Neural progenitor cell (in vitro differentiated cells): ENCODE measurements around the gene PAQR5. TPM values are rescaled to one million over a fixed set of nuclear protein-coding genes. Genes with fewer than 3 reads are reported as not detected.
A peak's percentile ranks its signal among the peaks of the same experiment; 100 is the strongest.

Source experiments
- DNase-seq: peaks from one replicate; pipeline ENCODE4 v3.0.0-alpha.2; 2016; ENCODE audit warnings: low spot score
- H2AFZ ChIP-seq: fragments of 200-600 bp; sonication (generic); replicated peaks from 2 replicates; pipeline ENCODE4 v1.6.1; 2016; ENCODE audit warnings: antibody characterized with exemption
- H3F3A ChIP-seq: fragments of 200-600 bp; sonication (generic); 2 replicates; pipeline ENCODE4 v1.6.1; 2016; ENCODE audit warnings: antibody characterized with exemption, low read depth
- H3K27ac ChIP-seq: fragments of 200-600 bp; sonication (generic); 2 replicates; pipeline ENCODE4 v1.5.1; 2016; ENCODE audit warnings: mild to moderate bottlenecking
- H3K27me3 ChIP-seq: fragments of 200-600 bp; sonication (generic); 2 replicates; pipeline ENCODE4 v1.6.1; 2016; ENCODE audit warnings: mild to moderate bottlenecking, moderate library complexity
- H3K36me3 ChIP-seq: fragments of 200-600 bp; sonication (generic); 2 replicates; pipeline ENCODE4 v1.5.1; 2016
- H3K4me1 ChIP-seq: fragments of 200-600 bp; sonication (generic); 2 replicates; pipeline ENCODE4 v1.6.1; 2016; ENCODE audit warnings: mixed run types
- H3K4me2 ChIP-seq: fragments of 200-600 bp; sonication (generic); 2 replicates; pipeline ENCODE4 v1.6.1; 2016
- H3K4me3 ChIP-seq: fragments of 200-600 bp; sonication (generic); 2 replicates; pipeline ENCODE4 v1.5.1; 2016
- H3K79me2 ChIP-seq: fragments of 200-600 bp; sonication (generic); 2 replicates; pipeline ENCODE4 v1.6.1; 2016; ENCODE audit warnings: low read depth
- H3K9ac ChIP-seq: fragments of 200-600 bp; sonication (generic); 2 replicates; pipeline ENCODE4 v1.6.1; 2016
- H3K9me3 ChIP-seq: fragments of 200-600 bp; sonication (generic); 2 replicates; pipeline ENCODE4 v1.5.1; 2016; ENCODE audit warnings: low read depth
- H4K20me1 ChIP-seq: fragments of 200-600 bp; sonication (generic); 2 replicates; pipeline ENCODE4 v1.6.1; 2016; ENCODE audit warnings: low read depth
- H3K27ac Mint-ChIP-seq: 3 replicates; pipeline ENCODE4 v1.8.0; 2021; ENCODE audit warnings: mixed read lengths
- H3K27me3 Mint-ChIP-seq: 2 replicates; pipeline ENCODE4 v1.8.0; 2022; ENCODE audit warnings: low read depth, mild to moderate bottlenecking, inconsistent platforms, moderate library complexity, mixed read lengths; ENCODE audit not compliant: insufficient read depth
- H3K36me3 Mint-ChIP-seq: 3 replicates; pipeline ENCODE4 v1.8.0; 2021; ENCODE audit warnings: mixed read lengths
- H3K4me1 Mint-ChIP-seq: 3 replicates; pipeline ENCODE4 v1.8.0; 2021; ENCODE audit warnings: mixed read lengths
- H3K4me3 Mint-ChIP-seq: 3 replicates; pipeline ENCODE4 v1.8.0; 2021; ENCODE audit warnings: mild to moderate bottlenecking, moderate library complexity, mixed read lengths
- H3K9me3 Mint-ChIP-seq: 3 replicates; pipeline ENCODE4 v1.8.0; 2020; ENCODE audit warnings: mixed read lengths
- CTCF ChIP-seq: fragments of 200-600 bp; sonication (generic); IDR thresholded peaks from 2 replicates; pipeline ENCODE4 v1.5.1; 2017; ENCODE audit warnings: antibody characterized with exemption, mild to moderate bottlenecking
- EZH2 ChIP-seq: fragments of 200-600 bp; sonication (generic); IDR thresholded peaks from 2 replicates; pipeline ENCODE4 v1.6.1; 2017; ENCODE audit warnings: antibody characterized with exemption, mild to moderate bottlenecking, moderate library complexity
- EZH2phosphoT487 ChIP-seq: fragments of 200-600 bp; sonication (generic); IDR thresholded peaks from 2 replicates; pipeline ENCODE4 v1.6.1; 2017; ENCODE audit warnings: antibody characterized with exemption
- total RNA-seq: library from RNA; depleted of rRNA; stranded (reverse); fragments of >200 nt; gene quantifications from 2 replicates; pipeline ENCODE4 v1.2.3, GENCODE V29; 2015; ENCODE audit warnings: low replicate concordance

Gene PAQR5
- total RNA-seq, 1 donor from 2014 or later = 1.4 TPM

GRCh38 chr15:69398491-69398891, 99.8 kb downstream of the PAQR5 start:
- Histone ChIP-seq H3K27me3 (no peaks in the 10 kb centered on the region), H3K9ac (no peak overlapping the region), H3K79me2 (no peaks in the 10 kb centered on the region), H3K4me1 (peaks cover 12% of the 10 kb centered on the region), H4K20me1 (no peaks in the 10 kb centered on the region), H3K36me3 (no peaks in the 10 kb centered on the region), H2AFZ (no peak overlapping the region), H3F3A (no peaks in the 10 kb centered on the region), H3K27ac (no peak overlapping the region), H3K4me2 (no peak overlapping the region), H3K9me3 (no peaks in the 10 kb centered on the region), H3K4me3 (no peak overlapping the region)
- H3K9me3 Mint-ChIP-seq = no peaks in the 10 kb centered on the region
- H3K4me1 Mint-ChIP-seq = peaks cover 18% of the 10 kb centered on the region
- DNase-seq = peak; percentile 48
- H3K27me3 Mint-ChIP-seq = peaks cover 7% of the 10 kb centered on the region
- TF ChIP-seq EZH2phosphoT487 (no peak), EZH2 (no peak), CTCF (no peak)
- no peak overlapping the region for H3K4me3 Mint-ChIP-seq
- no peaks in the 10 kb centered on the region for H3K36me3 Mint-ChIP-seq
- H3K27ac Mint-ChIP-seq = no peak overlapping the region

- no peaks in the 10 kb centered on the region for H3K4me1 ChIP-seq
- no peaks in the 10 kb centered on the region for H3K36me3 ChIP-seq
- no peak overlapping the region for H3K9ac ChIP-seq
- Mint-ChIP-seq H3K9me3 (no peaks in the 10 kb centered on the region), H3K4me1 (peaks cover 2% of the 10 kb centered on the region), H3K27ac (no peak overlapping the region), H3K36me3 (no peaks in the 10 kb centered on the region), H3K4me3 (no peak overlapping the region), H3K27me3 (no peaks in the 10 kb centered on the region)
- H3K9me3 ChIP-seq = no peaks in the 10 kb centered on the region
- no peaks in the 10 kb centered on the region for H3F3A ChIP-seq
- no peaks in the 10 kb centered on the region for H3K27me3 ChIP-seq
- no peak overlapping the region for H2AFZ ChIP-seq
- H3K4me2 ChIP-seq = no peak overlapping the region
- H3K27ac ChIP-seq = no peak overlapping the region
- H3K4me3 ChIP-seq = no peak overlapping the region
- H3K79me2 ChIP-seq = no peaks in the 10 kb centered on the region
- DNase-seq = no peak
- TF ChIP-seq EZH2phosphoT487 = no peak
- no peak for TF ChIP-seq CTCF
- no peak for TF ChIP-seq EZH2
- no peaks in the 10 kb centered on the region for H4K20me1 ChIP-seq
Measured at GRCh38 chr15:69400850-69401249, 102.1 kb downstream of the PAQR5 start.

- no peak overlapping the region for H3K4me2 ChIP-seq
Measured at GRCh38 chr15:69402816-69403215, 104.1 kb downstream of the PAQR5 start.

More at GRCh38 chr15:69402816-69403215, 104.1 kb downstream of the PAQR5 start:
- Histone ChIP-seq H3K27ac (no peak overlapping the region), H3K27me3 (no peaks in the 10 kb centered on the region), H3K9ac (no peak overlapping the region), H4K20me1 (no peaks in the 10 kb centered on the region), H3K79me2 (no peaks in the 10 kb centered on the region), H3K36me3 (no peaks in the 10 kb centered on the region), H3K4me3 (no peak overlapping the region), H3K4me1 (no peaks in the 10 kb centered on the region), H2AFZ (no peak overlapping the region), H3F3A (no peaks in the 10 kb centered on the region), H3K9me3 (no peaks in the 10 kb centered on the region)
- H3K9me3 Mint-ChIP-seq = no peaks in the 10 kb centered on the region
- DNase-seq = no peak
- peaks cover 2% of the 10 kb centered on the region for H3K4me1 Mint-ChIP-seq
- H3K27me3 Mint-ChIP-seq = no peaks in the 10 kb centered on the region
- TF ChIP-seq CTCF = no peak
- TF ChIP-seq EZH2phosphoT487 = no peak
- no peak for TF ChIP-seq EZH2
- no peak overlapping the region for H3K27ac Mint-ChIP-seq
- no peak overlapping the region for H3K4me3 Mint-ChIP-seq
- H3K36me3 Mint-ChIP-seq = no peaks in the 10 kb centered on the region
